GM21576 (cell line): Measurements from ENCODE around the gene P4HA3.
"Not testable (repeated sequence)": the region's sequence is repeated elsewhere in the genome, so short reads cannot be mapped to it uniquely, and the experiment has no call there.

Source experiments
- ATAC-seq: cut with Tn5 transposase; IDR thresholded peaks from one replicate; pipeline ENCODE4 v1.9.1; 2021; ENCODE audit warnings: mild to moderate bottlenecking, moderate library complexity; ENCODE audit not compliant: unreplicated experiment

Gene P4HA3

DNA sequence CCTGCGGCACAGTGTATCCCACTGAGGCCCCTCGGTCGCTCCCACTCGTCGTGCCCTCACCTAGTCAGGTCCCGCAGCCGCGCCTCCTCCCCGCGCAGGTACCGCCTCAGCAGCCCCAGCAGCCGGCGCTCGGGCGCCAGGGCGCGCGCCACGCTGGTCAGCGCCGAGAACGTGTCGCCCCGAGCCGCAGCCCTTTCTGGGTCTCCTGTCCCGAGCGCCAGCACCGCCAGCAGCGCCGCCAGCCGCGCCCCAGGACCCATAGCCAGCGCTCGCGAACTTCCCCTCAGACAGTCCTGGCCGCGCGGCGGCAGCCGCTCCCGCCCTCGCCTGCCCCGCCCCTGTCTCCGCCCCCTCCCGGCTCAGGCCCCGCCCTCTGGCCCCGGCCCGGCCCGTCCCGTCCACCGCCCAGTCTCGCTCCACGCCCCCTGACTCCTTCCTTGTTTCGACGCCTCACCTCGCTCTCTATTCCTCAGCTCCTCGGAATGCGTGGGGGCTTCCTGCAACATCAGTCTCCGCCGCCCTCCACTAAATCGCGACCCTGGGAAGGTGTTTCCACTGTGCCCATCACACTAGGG lies at the start of gene P4HA3:
P4HA3 (minus strand) TSS at position 289 of the 575 bp plus-strand sequence; CDS start at position 260, 29 bp downstream.
- ATAC-seq, result no peak

DNA sequence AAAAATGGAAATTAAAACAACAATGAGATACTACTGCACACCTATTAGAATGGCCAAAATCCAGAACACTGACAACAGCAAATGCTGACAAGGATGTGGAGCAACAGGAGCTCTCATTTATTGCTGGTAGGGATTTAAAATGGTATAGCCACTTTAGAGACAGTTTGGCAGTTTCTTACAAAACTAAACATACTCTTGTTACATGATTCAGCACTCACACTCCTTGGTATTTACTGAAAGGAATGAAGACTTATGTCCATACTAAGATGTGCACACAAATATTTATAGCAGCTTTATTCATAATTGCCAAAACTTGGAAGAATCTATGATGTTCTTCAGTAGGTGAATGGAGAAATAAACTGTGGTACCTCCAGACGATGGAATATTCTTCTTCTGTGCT lies 46.0 kb upstream of the P4HA3 start:
- ATAC-seq, result no peak

DNA sequence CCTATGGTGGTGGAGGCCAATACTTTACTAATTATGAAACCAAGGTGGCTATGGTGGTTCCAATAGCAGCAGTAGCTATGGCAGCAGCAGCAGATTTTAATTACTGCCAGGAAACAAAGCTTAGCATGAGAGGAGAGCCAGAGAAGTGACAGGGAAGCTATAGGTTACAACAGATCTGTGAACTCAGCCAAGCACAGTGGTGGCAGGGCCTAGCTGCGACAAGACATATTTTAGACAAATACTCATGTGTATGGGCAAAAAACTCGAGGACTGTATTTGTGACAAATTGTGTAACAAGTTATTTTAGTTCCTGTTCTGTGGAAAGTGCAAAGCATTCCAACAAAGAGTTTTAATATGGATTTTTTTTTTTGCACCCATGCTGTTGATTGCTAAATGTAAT lies 44.2 kb upstream of the P4HA3 start:
- ATAC-seq, result no peak

DNA sequence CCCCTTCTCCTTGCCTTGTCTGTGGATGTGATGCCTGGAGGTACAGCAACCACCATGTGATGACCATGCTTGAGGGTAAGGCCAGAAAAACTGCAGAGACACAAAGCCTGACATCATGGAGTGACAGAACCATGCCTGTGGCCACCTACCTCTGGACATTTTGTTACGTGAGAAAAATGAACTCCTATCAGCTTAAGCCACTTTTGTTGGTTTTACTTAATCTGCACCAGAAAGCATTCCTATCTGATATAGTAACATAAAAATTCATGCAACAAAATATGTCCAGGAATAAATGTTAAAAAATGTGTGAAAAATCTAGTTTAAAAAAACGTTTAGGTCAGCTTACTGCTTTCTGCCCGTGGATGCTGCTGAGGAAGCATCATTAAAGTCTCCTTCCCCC lies 42.6 kb upstream of the P4HA3 start:
- no peak for ATAC-seq

DNA sequence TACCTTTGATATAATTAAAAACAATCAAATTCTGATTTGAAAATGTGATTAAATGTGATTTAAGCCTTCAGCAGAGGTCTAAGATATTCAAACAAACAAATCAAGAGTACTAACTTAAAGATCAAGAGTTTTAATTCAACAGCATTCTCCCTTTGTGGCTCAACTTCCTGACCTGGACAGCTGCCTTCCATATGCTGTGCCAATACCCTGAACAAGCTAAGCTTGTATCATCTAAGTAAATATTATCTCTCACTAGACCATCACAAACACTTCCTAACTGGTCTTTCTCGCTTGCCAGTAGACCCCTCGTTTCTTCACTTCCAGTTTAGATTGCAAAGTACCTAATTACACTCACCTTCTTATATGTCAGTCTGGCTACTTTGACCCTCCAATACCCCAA lies 35.9 kb upstream of the P4HA3 start:
- no peak for ATAC-seq

DNA sequence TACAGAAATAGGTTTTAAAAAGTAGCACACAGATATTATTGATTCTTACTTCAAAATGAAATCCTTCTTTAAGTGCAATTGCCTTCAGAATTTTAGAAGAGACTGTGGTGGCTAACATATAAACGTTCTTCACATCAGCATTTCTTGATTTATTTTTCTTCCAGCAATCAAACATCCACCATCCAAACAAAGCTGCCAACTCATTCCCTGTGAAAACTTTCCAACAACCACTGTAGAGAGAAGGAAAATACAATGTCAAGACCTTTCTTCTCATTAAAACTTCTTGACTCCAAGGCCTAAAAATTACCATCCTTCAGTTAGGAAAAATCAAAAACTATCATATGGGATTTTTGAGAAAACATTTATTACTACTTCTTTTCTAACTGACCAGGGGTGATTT lies 34.0 kb upstream of the P4HA3 start:
- no peak for ATAC-seq

DNA sequence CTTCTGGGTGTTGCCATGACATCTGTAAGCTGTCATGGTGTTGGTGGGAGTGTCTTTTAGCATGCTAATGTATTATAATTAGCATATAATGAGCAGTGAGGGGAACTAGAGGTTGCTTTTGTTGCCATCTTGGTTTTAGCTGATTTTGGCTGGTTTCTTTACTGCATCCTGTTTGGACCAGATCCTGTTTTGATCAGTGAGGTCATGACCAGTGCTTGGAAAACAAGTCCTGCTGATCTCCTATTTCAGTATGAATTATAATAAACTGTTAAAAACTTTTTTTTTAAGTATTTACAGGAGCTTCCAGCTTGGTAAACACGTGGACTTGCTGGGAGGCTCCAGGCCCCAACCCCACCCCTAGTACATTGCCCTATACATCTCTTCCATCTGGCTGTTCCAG lies 30.5 kb upstream of the P4HA3 start:
- no peak for ATAC-seq

DNA sequence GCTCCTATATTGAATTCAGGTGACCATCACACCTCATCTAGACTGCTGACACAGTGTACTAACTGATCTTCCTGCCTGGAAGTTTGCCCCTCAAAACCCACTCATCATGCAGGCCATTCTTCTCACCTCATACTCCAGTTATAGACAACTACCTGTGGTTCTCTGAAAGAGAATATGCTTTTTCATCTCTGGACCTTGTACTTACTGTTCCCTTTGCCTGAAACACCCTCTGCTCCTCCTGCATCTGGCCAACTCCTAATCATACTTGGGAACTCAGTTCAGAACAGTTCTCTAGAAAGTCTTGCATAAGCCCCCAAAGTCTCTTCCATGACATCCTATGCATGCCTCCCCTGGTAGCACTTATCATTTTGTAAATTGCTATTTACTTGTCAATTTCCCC lies 28.2 kb upstream of the P4HA3 start:
- ATAC-seq, result no peak

DNA sequence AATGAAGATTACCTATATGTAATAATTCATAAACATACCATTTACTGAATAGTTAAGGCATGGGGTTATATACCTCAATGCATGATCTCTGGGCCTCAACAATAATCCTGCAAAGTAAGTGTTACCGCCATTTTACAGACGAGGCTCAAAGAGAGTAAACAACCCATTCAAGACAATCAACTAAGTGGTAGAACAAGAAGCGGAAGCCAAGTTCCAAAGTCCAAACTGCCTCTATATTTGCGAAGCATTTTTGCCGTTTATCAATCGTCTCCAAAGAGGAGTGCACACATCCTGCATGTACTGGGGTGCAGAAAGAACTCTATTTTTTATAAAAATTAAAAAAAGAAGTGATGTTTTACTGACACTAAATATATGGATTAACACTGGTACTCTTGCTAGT lies 27.5 kb upstream of the P4HA3 start:
- ATAC-seq, result no peak

DNA sequence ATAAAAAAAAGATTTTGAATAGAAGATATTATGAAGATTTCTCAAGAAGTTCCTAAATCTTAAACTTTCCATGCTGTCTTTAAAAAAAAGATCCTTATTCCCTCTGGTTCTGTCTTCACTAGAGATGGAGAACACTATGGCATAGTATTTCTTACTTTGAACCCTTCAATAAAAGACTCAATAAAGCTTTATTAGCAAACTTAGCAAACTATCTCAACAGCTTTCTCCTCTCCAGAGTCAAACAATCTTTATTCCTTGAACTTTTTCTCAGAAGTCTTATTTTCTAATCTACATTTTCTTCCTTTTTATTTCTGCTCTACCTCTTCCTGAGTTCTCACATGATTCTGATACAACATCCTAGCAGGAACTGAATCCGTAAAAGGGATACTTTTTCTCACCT lies 21.8 kb upstream of the P4HA3 start:
- no peak for ATAC-seq

DNA sequence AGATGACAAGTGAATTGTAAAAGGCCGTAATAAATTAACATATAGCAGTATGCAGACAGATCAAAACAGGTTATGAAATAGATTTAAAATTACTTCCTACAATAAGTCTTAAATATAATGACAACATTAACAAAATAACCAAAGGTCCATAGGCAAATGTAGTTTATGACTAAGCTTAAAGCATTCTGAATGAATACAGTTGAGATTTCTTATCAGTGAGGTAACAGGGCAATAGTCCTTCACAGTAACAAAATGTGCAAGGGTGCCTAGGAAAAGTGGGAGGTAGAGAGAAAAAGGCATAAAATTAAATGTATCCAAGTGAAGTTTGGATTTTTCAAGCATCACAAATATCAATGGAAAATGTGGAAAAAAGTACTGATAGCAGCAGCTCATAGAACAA lies 20.9 kb upstream of the P4HA3 start:
- ATAC-seq, result no peak

DNA sequence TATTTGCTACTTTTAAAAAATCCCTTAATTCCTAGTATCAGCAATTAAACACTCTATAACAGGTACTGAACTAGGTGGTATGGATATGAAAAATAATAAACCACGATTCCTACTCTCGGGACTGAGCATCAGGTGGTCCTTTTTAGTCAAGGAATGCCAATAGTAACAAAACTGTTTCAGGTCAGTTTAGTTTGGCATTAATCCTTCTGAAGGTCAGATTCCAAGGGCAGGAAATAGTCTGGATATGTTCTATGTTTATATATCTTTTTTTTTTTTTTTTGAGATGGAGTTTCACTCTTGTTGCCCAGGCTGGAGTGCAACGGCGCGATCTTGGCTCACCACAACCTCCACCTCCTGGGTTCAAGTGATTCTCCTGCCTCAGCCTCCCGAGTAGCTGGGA lies 19.6 kb upstream of the P4HA3 start:
- ATAC-seq, result not testable (repeated sequence)

DNA sequence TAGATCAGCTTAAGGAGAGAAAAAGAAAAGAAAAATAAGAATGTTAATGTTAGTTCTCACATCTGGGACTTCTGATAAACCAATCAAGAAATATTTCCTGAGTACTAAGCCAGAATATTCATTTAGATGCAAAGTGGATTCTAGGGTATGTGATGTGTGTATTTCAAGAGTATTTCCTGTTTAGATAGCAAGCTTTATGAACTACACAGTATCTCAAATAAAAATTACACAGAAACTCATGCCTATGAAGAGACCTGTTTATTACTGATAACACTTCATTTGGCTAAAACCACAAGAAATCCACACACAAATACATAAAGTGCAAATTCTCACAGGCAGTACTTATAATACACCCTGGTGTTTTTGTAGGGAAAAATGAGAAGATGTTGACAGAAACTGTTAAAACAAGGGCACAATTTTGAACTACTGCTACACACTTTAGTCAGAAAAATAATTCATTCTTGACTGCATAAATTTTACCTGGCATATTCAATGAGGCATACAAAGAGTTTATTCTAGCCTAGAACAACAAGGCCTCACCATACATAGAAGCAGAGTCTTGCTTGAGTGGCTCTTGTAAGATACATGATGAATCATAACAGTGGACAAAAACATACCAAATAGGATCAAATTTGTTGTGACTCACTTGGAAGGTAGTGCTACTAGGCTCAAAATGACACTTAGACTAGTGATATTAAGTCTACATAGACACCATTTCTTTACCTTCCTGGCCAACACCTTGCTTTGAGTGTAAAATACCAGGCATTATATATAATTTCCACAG lies 18.8 kb upstream of the P4HA3 start:
- no peak for ATAC-seq

DNA sequence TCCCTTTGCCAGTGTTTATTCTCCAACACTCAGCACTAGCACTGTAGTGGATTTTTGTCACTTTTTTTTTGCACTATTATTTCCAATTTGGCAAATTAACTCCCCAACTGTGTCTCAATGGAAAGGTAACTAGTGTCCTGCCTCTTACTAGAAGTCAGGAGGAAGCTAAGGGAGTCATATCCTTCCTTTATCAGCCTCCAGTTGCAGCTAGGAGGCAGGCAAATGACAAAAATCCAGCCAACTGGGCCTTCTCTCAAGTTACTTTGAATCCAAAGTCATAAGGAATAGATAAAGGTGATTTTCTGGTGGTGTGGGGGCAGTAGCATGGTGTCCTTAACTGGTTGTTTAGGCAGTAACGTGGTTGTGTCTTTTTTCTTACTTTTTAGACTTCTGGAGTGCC lies 15.6 kb upstream of the P4HA3 start:
- no peak for ATAC-seq

DNA sequence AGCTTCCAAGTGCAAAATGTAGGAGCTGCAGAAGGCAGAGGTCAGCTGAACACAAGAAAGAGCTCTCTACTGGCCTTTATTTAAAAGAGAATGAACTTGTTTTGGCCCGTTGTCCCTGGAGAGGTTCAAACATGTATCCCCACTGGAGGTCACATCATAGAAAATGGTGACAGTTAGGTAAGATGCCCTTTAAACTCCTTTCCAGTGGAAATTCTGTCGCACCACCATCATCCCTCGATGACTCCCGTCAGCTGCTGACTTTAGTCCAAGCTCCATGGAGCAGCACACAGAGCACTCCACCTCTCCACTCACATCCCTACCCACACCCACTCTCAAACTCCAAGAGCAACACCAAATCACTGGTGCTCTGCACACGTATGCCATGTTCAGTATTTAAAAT lies 15.2 kb upstream of the P4HA3 start:
- ATAC-seq, result no peak

DNA sequence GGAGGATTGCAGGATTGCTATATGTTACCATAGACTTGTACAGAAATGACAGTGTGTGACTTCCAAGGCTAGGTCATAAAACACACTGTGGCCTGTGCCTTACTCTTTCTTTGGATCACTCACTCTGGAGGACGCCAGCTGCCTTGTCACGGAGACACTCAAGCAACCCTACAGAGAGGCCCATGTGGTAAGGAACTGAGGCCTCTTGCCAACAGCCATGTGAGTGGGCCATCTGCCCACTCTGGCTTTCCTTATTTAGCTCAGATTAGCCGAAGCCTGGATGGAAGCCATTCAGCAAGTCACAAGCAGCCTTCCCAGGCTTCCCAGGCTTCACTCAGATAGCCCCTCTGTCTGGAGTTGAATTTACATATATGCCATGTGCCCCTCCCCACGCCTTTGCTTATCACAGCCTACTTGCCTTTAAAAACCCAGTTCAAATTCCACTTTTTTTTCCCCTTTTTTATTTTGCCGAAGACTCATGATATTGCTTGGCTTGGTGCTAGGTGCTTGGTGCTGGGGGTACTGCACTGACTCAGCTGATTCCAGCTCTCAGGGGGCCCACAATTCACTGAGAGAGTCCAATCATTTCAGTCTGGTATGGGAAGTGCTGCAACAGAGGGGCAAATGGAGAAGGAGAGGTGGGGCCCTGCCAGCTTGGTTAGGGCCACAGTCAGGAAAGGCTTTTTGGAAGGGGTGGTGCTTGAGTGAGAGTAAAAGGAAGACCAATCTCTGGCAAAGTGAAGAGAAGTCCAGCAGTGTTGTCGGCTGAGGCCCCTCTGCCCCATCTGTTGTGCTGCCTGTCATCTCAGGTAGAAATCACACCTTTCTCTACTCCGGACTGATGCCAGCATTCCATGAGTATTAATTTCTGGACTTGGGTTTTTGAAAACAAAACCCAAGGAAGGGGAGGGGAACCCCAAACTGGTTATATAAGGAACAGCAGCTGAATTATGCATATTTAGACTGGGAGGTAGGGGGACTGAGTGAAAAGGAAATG lies 14.5 kb upstream of the P4HA3 start:
- no peak for ATAC-seq

DNA sequence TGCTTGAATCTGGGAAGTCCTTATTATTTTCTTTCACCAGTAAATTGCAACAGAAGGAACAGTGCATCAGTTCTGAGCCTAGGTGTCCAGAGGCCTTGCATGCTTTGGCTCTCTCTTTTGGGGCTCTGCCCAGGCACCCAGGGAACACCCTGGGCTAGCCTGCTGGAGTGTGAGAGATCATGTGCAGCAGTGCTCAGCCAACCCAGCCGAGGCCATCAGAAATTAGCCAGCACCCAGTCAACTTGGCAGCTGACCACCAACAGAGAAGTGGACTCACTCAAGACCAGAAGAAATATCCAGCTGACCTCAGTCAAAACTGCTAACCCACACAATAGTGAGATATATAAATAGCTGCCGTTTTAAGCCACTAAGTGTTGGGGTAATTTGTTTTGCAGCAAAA lies 11.2 kb upstream of the P4HA3 start:
- ATAC-seq, result no peak

DNA sequence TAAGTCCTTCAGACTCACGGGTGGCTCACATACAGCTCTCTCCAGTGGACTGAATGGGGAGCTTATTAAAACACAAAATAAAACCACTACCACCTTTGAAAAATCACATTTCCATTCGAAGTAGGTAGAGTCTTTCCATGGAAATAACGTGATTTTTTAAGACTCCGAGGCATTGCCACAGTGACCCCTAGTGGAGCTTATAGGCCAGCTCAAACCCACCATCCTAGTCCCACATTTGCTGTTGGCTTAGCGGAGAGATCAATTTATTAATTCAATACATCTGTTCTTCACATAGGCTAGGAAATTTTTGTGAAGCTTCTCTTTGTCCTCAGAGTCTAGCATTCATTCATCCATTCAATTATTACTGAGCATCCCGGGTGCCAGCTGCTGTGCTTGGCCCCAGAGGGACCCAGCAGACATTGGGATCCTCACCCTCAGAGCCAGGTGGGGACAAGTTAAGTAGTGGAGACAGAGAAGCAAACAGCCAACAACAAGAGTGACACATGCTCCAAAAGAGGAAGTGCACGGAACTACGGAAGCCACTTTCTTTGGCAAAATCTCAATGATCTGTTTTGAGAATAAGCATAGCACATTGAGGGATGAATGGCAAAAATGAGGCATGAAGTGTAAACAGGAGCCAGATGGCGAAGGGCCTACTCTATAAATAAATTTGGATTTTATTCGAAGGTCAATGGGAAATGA lies 10.2 kb upstream of the P4HA3 start:
- no peak for ATAC-seq

DNA sequence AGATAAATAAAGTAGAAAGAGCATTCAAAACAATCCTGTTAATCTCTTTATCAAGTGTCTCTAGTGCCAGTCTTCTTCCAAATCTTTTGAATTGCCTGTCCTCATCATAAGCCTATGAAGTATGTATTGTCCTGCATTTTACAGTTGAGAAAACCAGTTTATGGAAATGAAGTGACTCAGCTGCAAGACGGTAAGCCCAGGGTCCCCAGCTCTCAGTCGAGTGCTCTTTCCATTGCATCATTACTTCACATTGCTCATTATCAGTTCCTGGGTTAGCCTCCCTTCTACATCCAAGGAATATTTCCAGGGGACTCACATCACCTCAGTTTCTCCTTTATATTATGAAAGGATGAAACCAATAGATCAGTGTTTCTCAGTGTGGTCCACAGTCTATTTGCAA lies 9.1 kb upstream of the P4HA3 start:
- ATAC-seq, result no peak

DNA sequence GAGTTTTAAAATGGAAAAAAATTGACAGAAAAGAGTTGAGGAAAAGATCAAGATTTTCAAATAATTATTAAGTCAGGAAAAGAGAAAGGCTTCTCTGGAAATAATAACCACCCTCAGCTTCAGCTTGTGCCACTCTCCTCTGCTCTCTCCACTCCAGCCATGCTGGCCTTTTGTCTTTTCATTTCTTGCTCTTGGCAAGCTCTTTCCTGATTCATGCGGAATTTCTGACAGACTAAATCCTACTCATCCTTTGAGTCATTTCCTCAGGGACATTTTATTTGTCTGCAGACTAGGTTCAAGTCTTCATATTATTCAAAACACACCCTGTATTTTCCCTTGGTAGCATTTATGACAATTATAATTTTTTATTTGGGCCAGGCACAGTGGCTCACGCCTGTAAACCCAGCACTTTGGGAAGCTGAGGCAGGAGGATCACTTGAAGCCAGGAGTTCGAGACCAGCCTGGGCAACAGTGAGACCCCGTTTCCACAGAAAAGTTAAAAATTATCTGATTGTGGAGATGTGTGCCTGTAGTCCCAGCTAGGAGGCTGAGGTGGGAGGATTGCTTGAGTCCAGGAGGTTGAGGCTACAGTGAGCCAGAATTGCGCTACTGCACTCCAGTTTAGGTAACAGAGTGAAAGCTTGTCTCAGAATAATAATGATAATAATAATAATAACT lies 7.8 kb upstream of the P4HA3 start:
- no peak for ATAC-seq
